CD4-positive, alpha-beta T cell treated with Interleukin-4 for 4 hours (primary cell): ENCODE results near the gene ZBTB2.
"Not testable (repeated sequence)": the region's sequence is repeated elsewhere in the genome, so short reads cannot be mapped to it uniquely, and the experiment has no call there.

Experiments used
- DNase-seq: peaks from one replicate; pipeline ENCODE4 v3.0.0-alpha.2; 2020

Gene ZBTB2

GRCh38 chr6:151399679-151400078 lies 8.3 kb upstream of the ZBTB2 start:
- DNase-seq = peak; percentile 25

GRCh38 chr6:151393410-151393809 lies 2.1 kb upstream of the ZBTB2 start:
- DNase-seq = no peak

- DNase-seq = no peak
Observed at GRCh38 chr6:151392427-151392826, 1.1 kb upstream of the ZBTB2 start.

- DNase-seq = peak; percentile 84
Observed at GRCh38 chr6:151390851-151391470, 398 bp downstream of the ZBTB2 start.

GRCh38 chr6:151390276-151390850 lies 996 bp downstream of the ZBTB2 start:
- peak; percentile 99 for DNase-seq

GRCh38 chr6:151389618-151390275 lies 1.6 kb downstream of the ZBTB2 start:
- no peak for DNase-seq

- DNase-seq = no peak
Observed at GRCh38 chr6:151388997-151389617, 2.3 kb downstream of the ZBTB2 start.

- DNase-seq = no peak
Observed at GRCh38 chr6:151388236-151388635, 3.1 kb downstream of the ZBTB2 start.

GRCh38 chr6:151387175-151387970 lies 4.0 kb downstream of the ZBTB2 start:
- no peak for DNase-seq

GRCh38 chr6:151385177-151385576 lies 6.2 kb downstream of the ZBTB2 start:
- no peak for DNase-seq

- DNase-seq = no peak
Observed at GRCh38 chr6:151384151-151384550, 7.2 kb downstream of the ZBTB2 start.

GRCh38 chr6:151382631-151383030 lies 8.7 kb downstream of the ZBTB2 start:
- not testable (repeated sequence) for DNase-seq

- no peak for DNase-seq
Observed at GRCh38 chr6:151381722-151382121, 9.6 kb downstream of the ZBTB2 start.

- DNase-seq = no peak
Observed at GRCh38 chr6:151380848-151381205, 10.5 kb downstream of the ZBTB2 start.

GRCh38 chr6:151379933-151380847 lies 11.2 kb downstream of the ZBTB2 start:
- DNase-seq = peak; percentile 60

GRCh38 chr6:151377095-151377494 lies 14.3 kb downstream of the ZBTB2 start:
- DNase-seq = no peak

GRCh38 chr6:151376440-151376839 lies 14.9 kb downstream of the ZBTB2 start:
- no peak for DNase-seq

- no peak for DNase-seq
Observed at GRCh38 chr6:151375833-151376232, 15.5 kb downstream of the ZBTB2 start.

GRCh38 chr6:151374036-151374683 lies 17.2 kb downstream of the ZBTB2 start:
- DNase-seq = peak; percentile 40

GRCh38 chr6:151372164-151372563 lies 19.2 kb downstream of the ZBTB2 start:
- no peak for DNase-seq

GRCh38 chr6:151370509-151371078 lies 20.8 kb downstream of the ZBTB2 start:
- no peak for DNase-seq
